DLD1 (cell line): ENCODE results near the gene GPAT3.
"Not testable (repeated sequence)": the region's sequence is repeated elsewhere in the genome, so short reads cannot be mapped to it uniquely, and the experiment has no call there.

Experiments used
- in situ Hi-C: cut with HindIII; loops from 2 replicates; pipeline ENCODE4 v1.10.0; 2017; ENCODE audit warnings: low sequenced_read_pairs

The GPAT3 gene

DNA sequence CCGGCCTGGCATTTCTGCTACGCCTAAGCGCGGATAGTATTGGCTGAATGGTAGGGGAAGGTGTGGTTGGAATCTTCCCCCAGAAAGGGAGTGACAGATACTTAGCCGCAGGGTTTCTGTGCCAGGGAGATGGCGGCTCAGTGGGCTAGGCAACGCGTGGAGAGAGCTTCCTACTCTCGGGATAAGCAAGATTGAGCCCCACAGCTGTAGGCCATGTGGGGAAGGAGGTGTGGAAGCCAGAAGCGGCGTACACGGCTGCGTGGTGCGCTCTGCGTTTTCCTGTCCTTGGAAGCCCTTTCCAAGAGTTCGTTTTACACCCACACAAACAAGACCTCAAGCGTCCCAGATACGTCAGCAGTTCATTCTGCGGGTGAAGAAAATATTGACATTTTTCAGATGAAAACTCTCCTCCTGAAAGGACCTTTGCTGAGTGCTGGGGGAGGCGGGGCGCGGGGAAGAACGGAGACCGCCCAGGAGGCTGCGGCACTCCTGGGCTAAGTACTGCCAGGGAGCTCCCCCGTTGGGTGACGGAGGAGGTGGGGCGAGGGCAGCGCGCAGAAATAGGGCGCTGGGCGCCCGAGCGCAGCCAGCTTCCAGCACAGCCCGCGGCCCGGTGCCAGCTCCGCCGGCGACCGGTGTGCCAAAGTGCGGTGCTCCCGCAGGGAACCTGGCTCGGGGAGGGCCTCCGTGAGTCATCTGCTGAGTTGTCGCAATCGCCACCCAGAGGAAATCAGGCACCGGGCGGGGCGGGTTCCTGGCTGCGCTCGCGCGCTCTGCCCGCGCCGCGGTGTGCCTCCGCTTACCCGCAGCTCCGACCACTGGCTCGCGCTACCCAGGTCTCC, at the start of gene GPAT3:
Gene GPAT3 (plus strand): TSS at position 589 of the 842 bp plus-strand sequence. CDS start 515 bp downstream, outside the sequence.
- in situ Hi-C loops: no loop called here

DNA sequence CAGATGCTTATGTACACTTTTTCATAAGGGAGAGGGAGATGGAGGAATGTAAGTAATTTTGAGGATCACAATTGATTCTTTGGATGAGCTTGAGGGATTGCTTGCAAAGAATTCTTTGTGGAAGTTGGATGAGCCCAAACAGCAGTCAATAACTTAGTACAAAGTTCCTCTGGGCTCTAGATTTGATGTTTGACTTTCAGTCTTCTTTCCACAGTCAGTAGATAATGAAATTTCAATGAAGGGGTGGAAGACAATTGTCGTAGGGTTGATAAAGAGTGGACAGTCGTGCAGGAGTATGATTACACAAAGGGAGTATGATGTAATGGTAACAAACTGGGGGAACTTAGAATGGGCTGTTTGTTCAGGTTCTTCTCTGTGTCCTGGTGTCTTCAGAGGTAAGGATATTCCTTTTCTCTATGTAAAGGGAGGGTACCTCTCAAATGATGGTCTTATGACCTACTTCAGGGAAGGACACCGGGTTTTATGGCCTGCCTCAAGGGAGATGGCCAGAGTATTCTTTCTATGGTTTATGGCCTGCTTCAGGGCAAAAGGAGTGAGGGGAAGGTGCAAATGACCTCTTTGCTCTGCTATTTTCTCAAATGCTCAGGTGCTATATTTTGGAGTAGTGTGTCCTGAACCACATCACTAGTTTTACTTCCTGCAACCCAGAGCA, 49.3 kb upstream of the GPAT3 start:
- in situ Hi-C loops: no loop called here

DNA sequence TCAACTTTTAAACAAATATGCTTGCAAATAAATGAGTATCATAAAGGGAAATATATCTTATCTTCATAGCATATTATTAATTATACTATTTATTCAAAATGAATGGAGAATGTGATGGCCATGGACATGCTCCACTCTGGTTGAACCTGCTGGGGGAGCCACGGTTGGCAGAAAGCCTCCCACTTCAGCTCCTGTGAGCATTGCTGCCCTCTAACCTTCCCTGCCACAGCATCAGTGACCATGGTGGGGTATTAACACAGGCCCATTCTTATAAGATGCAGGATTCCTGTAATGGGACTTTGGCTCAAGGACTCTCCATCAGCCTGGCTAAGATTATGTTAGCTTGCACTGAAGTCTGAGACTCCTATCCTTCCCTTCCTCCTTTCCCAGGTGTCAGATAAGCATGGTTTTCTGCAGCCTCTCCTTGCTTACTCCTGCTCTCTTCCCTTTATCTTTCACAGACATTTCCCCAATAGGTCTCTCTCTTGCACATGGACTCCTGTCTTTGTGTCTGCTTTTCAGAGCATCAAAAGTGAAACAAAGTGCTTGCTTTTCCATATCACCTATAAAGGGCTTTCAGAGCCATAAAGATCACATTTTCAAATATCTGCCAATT, 46.1 kb upstream of the GPAT3 start:
- in situ Hi-C loops: no loop called here

DNA sequence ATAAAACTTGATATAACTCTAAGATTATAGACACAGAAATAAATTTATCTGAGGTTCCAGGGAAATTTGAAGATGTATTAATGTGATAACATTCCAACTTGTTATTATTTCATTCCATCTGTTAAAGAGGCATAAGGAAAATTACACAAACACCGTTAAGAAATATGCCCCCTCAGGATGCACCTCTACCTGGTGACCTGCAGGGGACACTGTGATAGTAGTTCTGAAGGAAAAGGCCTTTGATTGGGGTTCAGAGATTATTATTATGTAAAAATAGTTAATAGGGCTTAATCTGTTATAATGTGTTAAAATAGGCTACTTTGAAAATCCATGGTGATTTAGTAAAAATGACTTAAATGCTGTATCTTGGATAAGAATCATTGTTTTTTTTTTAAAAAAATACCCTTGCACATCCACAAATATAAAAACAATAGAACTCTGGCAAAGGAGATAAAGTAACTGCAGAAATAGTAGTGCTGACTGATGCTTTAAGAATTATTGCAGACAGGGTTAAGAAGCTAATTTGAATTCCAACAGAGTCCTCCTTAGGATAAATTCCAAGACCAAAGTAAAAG, 44.9 kb upstream of the GPAT3 start:
- in situ Hi-C loops: no loop called here

DNA sequence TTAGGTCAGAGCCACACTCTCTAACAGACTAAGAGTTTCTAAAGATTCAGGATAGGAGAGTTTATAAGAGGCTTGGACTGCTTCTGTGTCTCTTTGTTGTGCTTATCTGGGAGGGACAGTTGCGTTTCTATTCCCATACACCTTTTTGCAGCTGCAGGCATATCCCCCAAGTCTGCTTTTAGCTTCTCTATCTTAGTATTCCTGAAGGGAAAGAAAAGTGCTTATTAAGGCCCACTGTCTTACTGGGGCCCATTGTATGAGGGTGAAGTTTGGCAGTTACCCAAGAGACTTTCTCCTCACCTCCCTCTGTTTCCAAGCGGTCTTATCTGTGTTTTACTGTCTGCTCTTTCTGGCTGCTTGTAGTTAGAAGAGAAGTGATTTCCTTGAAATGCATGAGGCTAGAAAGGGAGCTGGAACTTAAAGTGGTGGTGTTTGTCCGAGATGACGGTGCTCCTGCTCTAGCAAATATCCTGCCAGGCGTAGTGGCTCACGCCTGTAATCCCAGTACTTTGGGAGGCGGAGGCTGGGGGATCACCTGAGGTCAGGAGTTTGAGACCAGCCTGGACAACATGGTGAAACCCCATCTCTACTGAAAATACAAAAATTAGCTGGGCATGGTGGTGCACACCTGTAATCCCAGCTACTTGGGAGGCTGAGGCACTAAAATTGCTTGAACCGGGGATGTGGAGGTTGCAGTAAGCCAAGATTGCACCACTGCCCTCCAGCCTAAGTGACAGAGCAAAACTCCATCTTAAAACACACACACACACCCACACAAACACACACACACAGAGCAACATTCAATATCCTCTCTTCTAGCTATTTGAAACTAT, 39.6 kb upstream of the GPAT3 start:
- in situ Hi-C loops: not testable (repeated sequence)

DNA sequence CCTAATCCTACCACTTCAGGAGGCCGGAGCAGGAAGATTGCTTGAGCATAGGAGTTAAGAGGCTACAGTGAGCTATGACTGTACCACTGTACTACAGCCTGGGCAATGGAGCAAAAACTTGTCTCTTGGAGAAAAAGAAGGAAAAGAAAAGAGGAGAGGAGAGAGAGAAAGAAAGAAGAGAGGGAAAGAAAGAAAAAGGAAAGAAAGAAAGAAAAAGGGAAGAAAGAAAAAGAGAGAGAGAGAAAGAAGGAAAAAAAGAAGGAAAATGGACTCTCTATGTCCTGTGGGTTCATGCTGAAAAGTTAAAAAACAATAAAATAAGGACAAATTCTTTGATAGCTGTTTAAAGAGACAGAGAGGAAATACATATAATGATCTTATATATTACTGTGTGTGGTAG, 37.7 kb upstream of the GPAT3 start:
- in situ Hi-C loops: no loop called here

DNA sequence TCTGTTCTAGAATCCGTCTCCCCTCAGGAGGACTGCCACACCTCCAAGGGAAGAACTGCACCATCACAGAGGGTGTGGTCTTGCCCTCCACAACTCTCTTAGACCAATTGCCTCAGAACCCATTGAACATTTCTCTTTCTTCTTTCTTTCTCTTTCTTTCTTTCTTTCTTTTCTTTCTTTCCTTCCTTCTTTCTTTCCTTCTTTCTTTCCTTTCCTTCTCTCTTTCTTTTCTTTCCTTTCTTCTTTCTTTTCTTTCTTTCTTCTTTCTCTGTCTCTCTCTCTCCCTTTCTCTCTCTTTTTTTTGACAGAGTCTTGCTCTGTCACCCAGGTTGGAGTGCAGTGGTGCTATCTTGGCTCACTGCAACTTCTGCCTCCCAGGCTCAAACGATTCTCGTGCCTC, 34.2 kb upstream of the GPAT3 start:
- in situ Hi-C loops: not testable (repeated sequence)

DNA sequence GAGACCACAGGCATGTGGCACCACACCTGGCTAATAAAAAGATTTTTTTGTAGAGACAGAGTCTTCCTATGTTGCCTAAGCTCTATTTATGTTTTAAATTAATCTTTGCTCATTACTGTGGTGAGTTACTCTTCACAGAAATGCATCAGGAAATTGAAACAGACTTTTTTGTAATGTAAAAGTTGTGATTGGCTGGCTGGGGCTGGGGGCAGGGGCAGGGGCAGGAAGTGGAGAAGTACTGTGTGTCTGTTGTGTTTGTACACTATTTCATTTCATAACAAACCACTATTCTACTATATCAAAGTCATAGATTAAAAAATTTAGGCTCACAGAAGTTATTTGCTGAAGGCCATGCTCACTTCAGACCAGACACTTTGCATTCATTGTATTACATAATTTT, 31.9 kb upstream of the GPAT3 start:
- in situ Hi-C loops: no loop called here

DNA sequence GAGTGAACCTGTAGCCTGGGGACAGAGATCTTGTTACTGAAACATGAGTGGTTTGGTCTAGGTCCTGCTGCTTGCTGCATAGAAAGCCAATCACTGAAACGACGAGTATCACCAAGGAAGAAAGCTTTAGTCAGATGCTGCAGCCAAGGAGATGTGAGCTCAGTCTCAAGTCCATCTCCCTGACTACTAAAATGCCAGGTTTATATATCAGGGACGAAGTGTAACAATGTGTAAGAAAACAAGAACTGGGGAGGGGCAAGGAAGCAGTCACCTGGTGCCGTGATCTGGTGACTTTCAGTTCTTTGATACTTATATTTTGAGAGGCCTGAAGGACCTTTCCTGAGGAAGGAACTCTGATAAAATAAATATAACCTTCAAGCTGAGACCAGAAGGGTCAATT, 31.4 kb upstream of the GPAT3 start:
- in situ Hi-C loops: no loop called here

DNA sequence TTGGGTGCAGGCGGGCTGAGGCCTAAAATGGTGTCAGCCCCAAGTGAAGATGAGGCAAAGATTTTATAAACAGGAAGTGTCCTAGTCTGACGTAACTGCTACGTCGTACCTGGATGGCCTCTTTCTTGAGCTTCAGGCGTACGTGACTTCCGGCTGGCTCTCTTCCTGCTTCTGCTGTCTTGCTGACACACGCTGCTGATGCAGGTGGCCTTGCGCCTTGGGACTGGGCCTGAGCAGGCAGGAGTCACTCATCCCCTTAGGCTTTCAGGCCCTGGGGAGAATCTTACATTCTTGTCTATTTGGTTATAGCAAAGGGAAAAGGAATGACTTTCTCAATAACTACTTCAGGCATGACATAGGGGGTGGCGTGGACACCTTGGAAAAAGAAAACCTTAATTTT, 30.9 kb upstream of the GPAT3 start:
- in situ Hi-C loops: no loop called here

DNA sequence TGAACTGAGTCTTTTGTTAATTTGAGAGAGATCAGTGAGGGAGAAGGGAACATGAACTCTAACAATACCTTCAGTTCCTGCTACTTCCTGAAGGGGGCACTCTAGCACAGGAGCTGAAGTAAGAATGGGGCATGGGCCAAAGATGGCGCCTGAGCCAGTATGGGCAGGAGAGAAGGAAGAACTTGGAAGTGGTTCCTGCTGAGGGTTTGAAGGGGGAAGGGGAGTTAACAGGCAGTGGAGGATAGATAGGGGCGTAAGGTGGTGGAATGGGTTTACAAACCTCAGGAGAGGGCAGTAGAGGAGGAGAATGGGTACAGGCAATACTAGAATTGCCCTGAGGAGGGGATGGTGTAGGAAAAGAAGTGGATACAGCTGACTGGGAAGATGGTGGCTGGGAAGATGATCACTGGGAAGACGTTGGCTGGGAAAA, 26.7 kb upstream of the GPAT3 start:
- in situ Hi-C loops: not testable (repeated sequence)

DNA sequence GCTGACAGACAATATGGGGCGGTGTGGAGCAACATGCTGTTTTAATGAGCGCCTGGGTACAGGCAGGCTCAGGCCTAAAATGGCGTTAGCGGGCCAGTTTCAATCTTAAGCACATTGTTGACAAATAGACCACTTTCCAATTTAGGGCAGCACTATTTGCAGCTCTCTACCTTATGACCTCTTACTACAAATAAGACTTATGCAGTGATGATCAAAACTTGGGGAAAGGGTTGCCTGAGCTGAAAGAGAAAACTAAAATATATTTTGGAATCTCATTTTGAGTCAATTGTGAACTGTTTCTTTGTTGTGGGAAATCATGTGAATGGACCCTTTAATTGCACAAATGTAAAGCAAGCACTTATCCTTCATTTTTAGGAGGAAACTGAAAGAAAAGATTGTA, 25.5 kb upstream of the GPAT3 start:
- in situ Hi-C loops: no loop called here

DNA sequence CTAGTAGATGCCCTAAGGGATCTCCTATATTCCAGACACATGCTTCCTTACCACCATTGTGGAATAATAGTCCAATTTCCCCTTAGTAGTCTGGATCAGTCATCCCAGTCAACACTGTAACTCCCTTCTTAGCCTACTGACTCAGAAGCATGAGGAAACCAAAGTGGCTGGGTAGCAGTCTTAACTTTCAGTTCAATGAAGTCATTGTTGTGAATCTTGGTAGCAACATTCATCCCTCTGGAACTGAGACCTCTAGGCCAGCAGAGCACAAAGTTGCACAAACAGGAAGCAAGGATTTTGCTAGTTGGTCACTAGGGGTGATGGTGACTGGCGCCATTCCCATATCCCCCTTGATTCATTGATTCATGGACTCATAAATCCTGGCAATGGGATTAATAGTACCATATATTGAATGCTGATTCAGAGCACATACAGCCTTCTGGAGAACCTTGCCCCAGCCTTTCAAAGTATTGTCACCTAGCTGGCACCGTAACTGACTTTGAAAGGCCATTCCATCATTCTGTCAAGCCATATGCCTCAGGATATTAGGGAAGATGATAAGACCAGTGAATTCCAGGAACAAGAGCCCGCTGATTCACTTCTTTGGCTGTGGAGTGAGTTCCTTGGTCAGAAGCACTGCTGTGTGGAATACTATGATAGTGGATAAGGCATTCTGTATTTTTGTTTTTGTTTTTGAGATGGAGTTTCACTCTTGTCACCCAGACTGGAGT, 19.7 kb upstream of the GPAT3 start:
- in situ Hi-C loops: no loop called here

DNA sequence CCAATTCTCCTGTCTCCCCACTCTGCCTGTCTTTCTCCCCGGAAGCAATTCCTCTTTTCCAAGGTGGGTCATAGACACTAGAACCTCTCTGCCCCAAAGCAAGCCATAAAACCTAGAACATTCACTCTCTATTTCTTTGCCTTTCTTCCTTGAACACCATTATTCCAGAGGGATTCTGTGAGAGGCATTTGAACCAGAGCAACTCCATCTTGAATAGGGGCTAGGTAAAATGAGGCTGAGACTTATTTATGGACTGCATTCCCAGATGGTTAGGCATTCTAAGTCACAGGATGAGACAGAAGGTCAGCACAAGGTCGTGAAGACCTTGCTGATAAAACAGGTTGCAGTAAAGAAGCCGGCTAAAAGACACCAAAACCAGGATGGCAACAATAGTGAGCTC, 13.7 kb upstream of the GPAT3 start:
- in situ Hi-C loops: no loop called here

DNA sequence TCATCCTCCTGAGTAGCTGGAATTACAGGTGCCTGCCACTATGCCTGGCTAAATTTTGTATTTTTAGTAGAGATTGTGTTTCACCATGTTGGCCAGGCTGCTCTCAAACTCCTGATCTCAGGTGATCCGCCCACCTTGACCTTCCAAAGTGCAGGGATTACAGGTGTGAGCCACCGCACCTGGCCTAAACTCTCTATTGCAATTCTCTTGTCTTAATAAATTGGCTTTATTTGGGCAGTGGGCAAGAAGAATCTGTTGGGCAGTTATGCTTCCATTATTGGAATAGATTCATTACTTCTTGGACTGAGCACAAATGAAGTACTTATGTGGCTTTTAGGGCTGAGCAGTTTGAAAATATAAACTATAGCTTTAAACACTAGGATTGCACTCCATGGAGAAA, 8.2 kb upstream of the GPAT3 start:
- in situ Hi-C loops: no loop called here

DNA sequence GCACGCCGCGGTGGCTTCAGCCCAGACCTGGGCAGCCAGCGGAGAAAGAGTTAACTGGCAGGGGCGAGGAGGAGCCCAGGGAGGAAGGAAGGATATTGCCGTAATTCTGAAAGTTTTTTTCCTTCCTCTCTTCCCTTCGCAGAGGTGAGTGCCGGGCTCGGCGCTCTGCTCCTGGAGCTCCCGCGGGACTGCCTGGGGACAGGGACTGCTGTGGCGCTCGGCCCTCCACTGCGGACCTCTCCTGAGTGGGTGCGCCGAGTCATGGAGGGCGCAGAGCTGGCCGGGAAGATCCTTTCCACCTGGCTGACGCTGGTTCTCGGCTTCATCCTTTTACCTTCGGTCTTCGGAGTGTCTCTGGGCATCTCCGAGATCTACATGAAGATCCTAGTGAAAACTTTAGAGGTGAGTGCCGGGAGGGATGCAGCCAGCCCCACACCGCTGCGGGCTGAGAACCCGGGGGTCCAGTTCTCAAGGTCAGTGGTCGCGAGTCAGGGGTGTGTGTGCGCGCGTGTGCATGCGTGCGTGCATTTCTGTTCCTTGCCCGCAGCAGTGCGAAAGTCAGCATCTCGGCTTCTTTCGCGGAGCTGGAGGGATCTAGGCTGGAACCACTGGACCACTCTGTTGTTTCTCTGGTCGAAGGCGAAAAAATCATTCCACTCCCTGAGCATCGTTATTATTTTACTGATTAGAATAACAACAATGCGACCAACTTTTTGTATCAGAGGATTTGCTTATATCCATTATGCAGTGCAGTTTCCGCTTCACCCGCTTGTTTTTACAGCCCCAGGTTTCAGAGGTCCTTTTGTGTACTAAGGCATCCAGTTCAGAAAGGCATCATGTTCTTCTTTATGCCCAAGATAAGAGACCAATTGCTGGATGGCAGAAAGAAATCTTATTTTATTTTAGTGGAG, 709 bp downstream of the GPAT3 start:
- in situ Hi-C loops: no loop called here

DNA sequence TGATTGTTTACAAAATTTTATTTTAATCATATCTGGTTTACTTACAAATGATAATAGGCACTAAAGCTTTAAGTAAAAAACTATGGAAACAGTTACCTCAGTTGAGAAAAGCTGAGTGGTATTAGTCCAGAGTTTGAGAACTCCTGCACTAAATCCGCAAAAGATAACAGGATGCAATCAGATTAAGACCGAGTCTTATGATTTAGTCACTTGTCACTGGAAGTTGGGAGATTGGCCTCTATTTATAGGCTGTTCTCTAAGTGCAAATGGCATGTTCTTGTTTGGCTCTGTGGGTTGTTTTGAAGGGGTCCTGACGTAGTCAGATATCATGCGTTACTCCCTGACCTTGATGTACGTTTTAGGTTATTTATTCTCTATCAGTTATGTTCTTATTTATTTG, 6.3 kb downstream of the GPAT3 start:
- in situ Hi-C loops: no loop called here

DNA sequence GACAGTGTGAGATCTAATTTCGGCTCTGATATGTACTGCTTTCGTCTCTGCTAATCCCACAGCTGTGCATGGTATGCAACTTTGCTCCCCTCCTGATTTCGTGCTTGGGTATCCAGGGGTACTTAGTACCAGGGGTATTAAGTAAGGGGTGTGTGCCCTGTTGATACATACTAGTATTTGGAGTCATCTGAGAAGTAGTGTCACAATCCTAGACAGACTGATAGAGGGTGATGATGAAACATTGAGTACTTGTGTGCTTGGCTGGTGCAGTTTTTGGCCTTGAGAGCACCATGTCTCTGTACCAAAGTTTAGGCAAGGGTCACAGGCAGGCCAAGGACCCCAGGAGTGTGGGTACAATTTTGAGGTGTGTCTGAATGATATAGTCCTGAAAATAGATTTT, 10.9 kb downstream of the GPAT3 start:
- in situ Hi-C loops: no loop called here
